ENCODE results near the gene MRPL49.

DNA sequence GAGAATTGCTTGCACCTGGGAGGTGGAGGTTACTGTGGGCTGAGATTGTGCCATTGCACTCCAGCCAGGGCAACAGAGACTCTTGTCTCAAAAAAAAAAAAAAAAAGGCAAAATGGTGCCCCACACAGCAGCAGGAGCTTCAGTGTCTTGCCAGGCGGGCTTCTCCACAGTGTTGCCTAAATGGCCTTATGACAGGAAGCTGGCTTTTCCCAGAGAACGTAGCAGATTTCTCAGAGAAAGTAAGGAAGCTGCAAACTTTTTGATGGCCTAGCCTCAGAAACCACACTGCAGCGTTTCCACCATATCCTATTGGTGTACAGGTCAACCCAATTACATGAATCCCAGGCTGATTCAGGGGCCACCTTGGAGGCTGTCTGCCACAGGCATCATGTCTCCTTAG is 35.2 kb downstream of the MRPL49 start:
- no peak for TF ChIP-seq SP1 (IDR thresholded peaks at IDR 0.05; ENCODE audit: low read depth, low read length)
- no peak for TF ChIP-seq CTCF (IDR thresholded peaks at IDR 0.05; ENCODE audit: control extremely low read depth in 1 of 3, insufficient read depth in 1 of 3, low read depth in 1 of 3, low read length in 3 of 3)
- no peak for TF ChIP-seq JUN (IDR thresholded peaks at IDR 0.05; ENCODE audit: low read depth, low read length)
- no peak for TF ChIP-seq GABPA (IDR thresholded peaks at IDR 0.05; ENCODE audit: borderline replicate concordance, insufficient read depth, low read length)

All from H1 (cell line).